ENCODE results near the gene LRP2.

LRP2 gene

GRCh38 chr2:169391236-169391635 is 28.9 kb upstream of the LRP2 start:
- H3K4me3 ChIP-seq (ENCODE audit: low read depth, low read length) = no peak overlapping the region
- DNase-seq (ENCODE audit: low read depth) = no peak
- TF ChIP-seq POLR2A (IDR thresholded peaks at IDR 0.05; ENCODE audit: extremely low read depth, insufficient read length) = no peak

DNA sequence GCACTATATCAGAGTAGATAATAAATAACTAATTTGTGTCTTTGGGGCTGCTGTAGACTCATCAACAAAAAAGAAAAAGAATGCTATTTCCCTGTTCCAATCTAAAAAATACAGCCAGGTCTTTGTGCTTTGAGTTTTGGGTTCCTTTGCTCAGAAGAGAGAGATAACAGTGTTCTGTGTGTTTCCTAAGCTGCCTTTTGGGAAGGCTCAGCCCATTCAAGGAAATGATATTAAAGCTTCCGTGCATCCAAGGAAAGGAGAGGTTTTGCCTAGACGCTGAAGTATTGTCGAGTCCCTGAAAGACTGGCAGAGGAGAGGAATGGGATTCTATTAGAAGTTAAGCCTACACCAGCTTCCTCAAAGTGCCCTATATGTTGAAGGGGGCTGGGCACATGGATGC is 25.8 kb upstream of the LRP2 start:
- DNase-seq (ENCODE audit: low read depth) = no peak
- no peak overlapping the region for H3K4me3 ChIP-seq (ENCODE audit: low read depth, low read length)
- TF ChIP-seq, protein P1, sequence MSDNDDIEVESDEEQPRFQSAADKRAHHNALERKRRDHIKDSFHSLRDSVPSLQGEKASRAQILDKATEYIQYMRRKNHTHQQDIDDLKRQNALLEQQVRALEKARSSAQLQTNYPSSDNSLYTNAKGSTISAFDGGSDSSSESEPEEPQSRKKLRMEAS (IDR thresholded peaks at IDR 0.05; ENCODE audit: low read depth, low read length) = no peak
- TF ChIP-seq MYC (IDR thresholded peaks at IDR 0.05; ENCODE audit: low read depth, low read length) (no peak), POLR2A (IDR thresholded peaks at IDR 0.05; ENCODE audit: extremely low read depth, insufficient read length) (no peak)
- TF ChIP-seq, protein P2, sequence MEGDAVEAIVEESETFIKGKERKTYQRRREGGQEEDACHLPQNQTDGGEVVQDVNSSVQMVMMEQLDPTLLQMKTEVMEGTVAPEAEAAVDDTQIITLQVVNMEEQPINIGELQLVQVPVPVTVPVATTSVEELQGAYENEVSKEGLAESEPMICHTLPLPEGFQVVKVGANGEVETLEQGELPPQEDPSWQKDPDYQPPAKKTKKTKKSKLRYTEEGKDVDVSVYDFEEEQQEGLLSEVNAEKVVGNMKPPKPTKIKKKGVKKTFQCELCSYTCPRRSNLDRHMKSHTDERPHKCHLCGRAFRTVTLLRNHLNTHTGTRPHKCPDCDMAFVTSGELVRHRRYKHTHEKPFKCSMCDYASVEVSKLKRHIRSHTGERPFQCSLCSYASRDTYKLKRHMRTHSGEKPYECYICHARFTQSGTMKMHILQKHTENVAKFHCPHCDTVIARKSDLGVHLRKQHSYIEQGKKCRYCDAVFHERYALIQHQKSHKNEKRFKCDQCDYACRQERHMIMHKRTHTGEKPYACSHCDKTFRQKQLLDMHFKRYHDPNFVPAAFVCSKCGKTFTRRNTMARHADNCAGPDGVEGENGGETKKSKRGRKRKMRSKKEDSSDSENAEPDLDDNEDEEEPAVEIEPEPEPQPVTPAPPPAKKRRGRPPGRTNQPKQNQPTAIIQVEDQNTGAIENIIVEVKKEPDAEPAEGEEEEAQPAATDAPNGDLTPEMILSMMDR (IDR thresholded peaks at IDR 0.05; ENCODE audit: low read depth, low read length) = no peak

GRCh38 chr2:169386722-169387121 is 24.4 kb upstream of the LRP2 start:
- no peak for DNase-seq (ENCODE audit: low read depth)

GRCh38 chr2:169384816-169385215 is 22.5 kb upstream of the LRP2 start:
- no peak for DNase-seq (ENCODE audit: low read depth)
- no peak overlapping the region for H3K4me3 ChIP-seq (ENCODE audit: low read depth, low read length)
- TF ChIP-seq, protein P2 (IDR thresholded peaks at IDR 0.05; ENCODE audit: low read depth, low read length) = no peak
- TF ChIP-seq POLR2A (IDR thresholded peaks at IDR 0.05; ENCODE audit: extremely low read depth, insufficient read length) = no peak
- no peak for TF ChIP-seq MYC (IDR thresholded peaks at IDR 0.05; ENCODE audit: low read depth, low read length)
- TF ChIP-seq, protein P1 (IDR thresholded peaks at IDR 0.05; ENCODE audit: low read depth, low read length) = no peak

More at GRCh38 chr2:169386722-169387121, 24.4 kb upstream of the LRP2 start:
- H3K4me3 ChIP-seq (ENCODE audit: low read depth, low read length) = no peak overlapping the region
- TF ChIP-seq, protein P2 (IDR thresholded peaks at IDR 0.05; ENCODE audit: low read depth, low read length) = no peak
- TF ChIP-seq MYC (IDR thresholded peaks at IDR 0.05; ENCODE audit: low read depth, low read length) = no peak
- TF ChIP-seq, protein P1 (IDR thresholded peaks at IDR 0.05; ENCODE audit: low read depth, low read length) = no peak

DNA sequence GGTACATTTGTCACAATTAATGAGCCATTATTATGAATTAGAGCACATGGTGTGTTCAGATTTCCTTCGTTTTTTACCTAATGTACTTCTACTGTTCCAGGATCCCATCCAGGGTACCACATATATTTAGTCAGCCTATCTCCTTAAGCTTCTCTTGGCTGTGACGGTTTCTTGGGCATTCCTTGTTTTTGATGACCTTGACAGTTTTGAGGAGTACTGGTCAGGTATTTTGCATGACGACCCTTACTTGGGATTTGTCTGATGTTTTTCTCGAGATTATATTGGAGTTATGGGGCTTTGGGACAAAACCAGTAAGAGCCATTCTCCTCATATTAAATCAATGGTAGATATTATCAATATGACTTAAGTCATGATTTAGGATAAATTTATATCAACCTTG is 10.2 kb upstream of the LRP2 start:
- DNase-seq (ENCODE audit: low read depth) = no peak
- TF ChIP-seq MYC (IDR thresholded peaks at IDR 0.05; ENCODE audit: low read depth, low read length) (no peak), POLR2A (IDR thresholded peaks at IDR 0.05; ENCODE audit: extremely low read depth, insufficient read length) (no peak)
- TF ChIP-seq, protein P1 (IDR thresholded peaks at IDR 0.05; ENCODE audit: low read depth, low read length) = no peak
- TF ChIP-seq, protein P2 (IDR thresholded peaks at IDR 0.05; ENCODE audit: low read depth, low read length) = no peak
- no peak overlapping the region for H3K4me3 ChIP-seq (ENCODE audit: low read depth, low read length)

- TF ChIP-seq, protein P1 (IDR thresholded peaks at IDR 0.05; ENCODE audit: low read depth, low read length) = no peak
- TF ChIP-seq, protein P2 (IDR thresholded peaks at IDR 0.05; ENCODE audit: low read depth, low read length) = no peak
- TF ChIP-seq MYC (IDR thresholded peaks at IDR 0.05; ENCODE audit: low read depth, low read length) (no peak), POLR2A (IDR thresholded peaks at IDR 0.05; ENCODE audit: extremely low read depth, insufficient read length) (no peak)
- no peak overlapping the region for H3K4me3 ChIP-seq (ENCODE audit: low read depth, low read length)
- no peak for DNase-seq (ENCODE audit: low read depth)
Measured at GRCh38 chr2:169366066-169366465, 3.7 kb upstream of the LRP2 start.

Data from NB4 (cell line).